ENCODE results near the gene TBCD. TPM values are rescaled to one million over a fixed set of nuclear protein-coding genes. Genes with fewer than 3 reads are reported as not detected.

Gene TBCD
- total and polyA plus RNA-seq, 2 experiments from 2014 or later: 19.3 to 33.8 TPM

- H3K4me3 ChIP-seq: no peak overlapping the region
- H3K79me2 ChIP-seq (ENCODE audit: insufficient read depth): peaks cover 21% of the 10 kb centered on the region
- H3K9me3 ChIP-seq (ENCODE audit: low read depth): no peaks in the 10 kb centered on the region
- no peak overlapping the region for H3K27ac ChIP-seq
- TF ChIP-seq EZH2phosphoT487 (IDR thresholded peaks at IDR 0.05; ENCODE audit: insufficient read depth, low read depth) (no peak), EZH2 (IDR thresholded peaks at IDR 0.05; ENCODE audit: insufficient read depth, poor library complexity, severe bottlenecking) (no peak)
- no peak overlapping the region for H3K9ac ChIP-seq
- H2AFZ ChIP-seq: no peak overlapping the region
- H3K4me2 ChIP-seq (ENCODE audit: unreplicated experiment): no peak overlapping the region
- no peaks in the 10 kb centered on the region; the same call in 1 of the 2 replicates for H4K20me1 ChIP-seq (ENCODE audit: insufficient read depth)
- no peaks in the 10 kb centered on the region for H3K9me2 ChIP-seq (ENCODE audit: insufficient read depth)
- no peaks in the 10 kb centered on the region for H3K36me3 ChIP-seq (ENCODE audit: low read depth)
- H3F3A ChIP-seq (ENCODE audit: insufficient read depth): no peaks in the 10 kb centered on the region
- no peaks in the 10 kb centered on the region for H3K27me3 ChIP-seq (replicated peaks; ENCODE audit: insufficient read depth)
- DNase-seq: no peak
- in situ Hi-C loops (cut with MboI): no loop called here
- peaks cover 5% of the 10 kb centered on the region; the same call in 1 of the 2 replicates for H3K4me1 ChIP-seq (ENCODE audit: insufficient read depth)
- 65 to 72% methylated on average over 25 to 40 of the region's 40 CpGs for WGBS, 2 experiments (ENCODE audit: low coverage in 1 of 2, low lambda C conversion rate in 2 of 2, missing lambda C conversion rate in 2 of 2)
Measured at GRCh38 chr17:82750241-82750908, 1.5 kb upstream of the TBCD start.

GRCh38 chr17:82751171-82751570 is 694 bp upstream of the TBCD start:
- H2AFZ ChIP-seq: peak overlapping the region; percentile 62
- 0 to 1% methylated on average over 15 to 37 of the region's 56 CpGs for WGBS, 2 experiments (ENCODE audit: low coverage in 1 of 2, low lambda C conversion rate in 2 of 2, missing lambda C conversion rate in 2 of 2)
- peak overlapping the region; percentile 69 for H3K4me3 ChIP-seq
- H3K79me2 ChIP-seq (ENCODE audit: insufficient read depth): peaks cover 29% of the 10 kb centered on the region
- peak overlapping the region; percentile 67 for H3K9ac ChIP-seq
- no peak for TF ChIP-seq EZH2 (IDR thresholded peaks at IDR 0.05; ENCODE audit: insufficient read depth, poor library complexity, severe bottlenecking)
- TF ChIP-seq EZH2phosphoT487 (IDR thresholded peaks at IDR 0.05; ENCODE audit: insufficient read depth, low read depth): no peak
- H3F3A ChIP-seq (ENCODE audit: insufficient read depth): no peaks in the 10 kb centered on the region
- in situ Hi-C loops (cut with MboI): no loop called here
- no peaks in the 10 kb centered on the region; the same call in 1 of the 2 replicates for H4K20me1 ChIP-seq (ENCODE audit: insufficient read depth)
- H3K9me3 ChIP-seq (ENCODE audit: low read depth): no peaks in the 10 kb centered on the region
- peaks cover 5% of the 10 kb centered on the region; the same call in 1 of the 2 replicates for H3K4me1 ChIP-seq (ENCODE audit: insufficient read depth)
- peak overlapping the region; percentile 69 for H3K4me2 ChIP-seq (ENCODE audit: unreplicated experiment)
- no peak overlapping the region for H3K27ac ChIP-seq
- DNase-seq: no peak
- H3K27me3 ChIP-seq (replicated peaks; ENCODE audit: insufficient read depth): no peaks in the 10 kb centered on the region
- no peaks in the 10 kb centered on the region for H3K9me2 ChIP-seq (ENCODE audit: insufficient read depth)
- H3K36me3 ChIP-seq (ENCODE audit: low read depth): no peaks in the 10 kb centered on the region

GRCh38 chr17:82752371-82753200 is 721 bp downstream of the TBCD start:
- Histone ChIP-seq H3K79me2 (ENCODE audit: insufficient read depth) (peaks cover 31% of the 10 kb centered on the region), H3K27ac (peak overlapping the region; percentile 56), H3K4me2 (ENCODE audit: unreplicated experiment) (peak overlapping the region; percentile 67), H4K20me1 (ENCODE audit: insufficient read depth) (no peaks in the 10 kb centered on the region; the same call in 1 of the 2 replicates), H3K36me3 (ENCODE audit: low read depth) (no peaks in the 10 kb centered on the region), H3K9me3 (ENCODE audit: low read depth) (no peaks in the 10 kb centered on the region), H3F3A (ENCODE audit: insufficient read depth) (no peaks in the 10 kb centered on the region), H3K4me1 (ENCODE audit: insufficient read depth) (peaks cover 5% of the 10 kb centered on the region; the same call in 1 of the 2 replicates), H3K27me3 (replicated peaks; ENCODE audit: insufficient read depth) (no peaks in the 10 kb centered on the region), H3K4me3 (peak overlapping the region; percentile 89), H3K9ac (peak overlapping the region; percentile 77), H3K9me2 (ENCODE audit: insufficient read depth) (no peaks in the 10 kb centered on the region), H2AFZ (peak overlapping the region; percentile 76)
- WGBS, 2 experiments (ENCODE audit: low coverage in 1 of 2, low lambda C conversion rate in 2 of 2, missing lambda C conversion rate in 2 of 2): 1 to 3% methylated on average over 32 to 41 of the region's 72 CpGs
- in situ Hi-C loops (cut with MboI): no loop called here
- DNase-seq: peak; percentile 65
- no peak for TF ChIP-seq EZH2phosphoT487 (IDR thresholded peaks at IDR 0.05; ENCODE audit: insufficient read depth, low read depth)

- WGBS, 2 experiments (ENCODE audit: low coverage in 1 of 2, low lambda C conversion rate in 2 of 2, missing lambda C conversion rate in 2 of 2): 12 to 16% methylated on average over 8 of the region's 8 CpGs
- no peaks in the 10 kb centered on the region for H3K36me3 ChIP-seq (ENCODE audit: low read depth)
- H2AFZ ChIP-seq: peak overlapping the region; percentile 76
- in situ Hi-C loops (cut with MboI): no loop called here
- H3K4me1 ChIP-seq (ENCODE audit: insufficient read depth): peaks cover 5% of the 10 kb centered on the region; the same call in 1 of the 2 replicates
- peak overlapping the region; percentile 77 for H3K9ac ChIP-seq
- H3K4me3 ChIP-seq: peak overlapping the region; percentile 89
- peak; percentile 26 for DNase-seq
- H3K27ac ChIP-seq: no peak overlapping the region
- peaks cover 31% of the 10 kb centered on the region for H3K79me2 ChIP-seq (ENCODE audit: insufficient read depth)
- no peaks in the 10 kb centered on the region for H3K9me3 ChIP-seq (ENCODE audit: low read depth)
- TF ChIP-seq EZH2 (IDR thresholded peaks at IDR 0.05; ENCODE audit: insufficient read depth, poor library complexity, severe bottlenecking) (no peak), EZH2phosphoT487 (IDR thresholded peaks at IDR 0.05; ENCODE audit: insufficient read depth, low read depth) (no peak)
- no peaks in the 10 kb centered on the region; the same call in 1 of the 2 replicates for H4K20me1 ChIP-seq (ENCODE audit: insufficient read depth)
- peak overlapping the region; percentile 67 for H3K4me2 ChIP-seq (ENCODE audit: unreplicated experiment)
- H3F3A ChIP-seq (ENCODE audit: insufficient read depth): no peaks in the 10 kb centered on the region
- no peaks in the 10 kb centered on the region for H3K27me3 ChIP-seq (replicated peaks; ENCODE audit: insufficient read depth)
- H3K9me2 ChIP-seq (ENCODE audit: insufficient read depth): no peaks in the 10 kb centered on the region
Measured at GRCh38 chr17:82753201-82753464, 1.3 kb downstream of the TBCD start.
